ENCODE results near the gene RNF220. TPM values are rescaled to one million over a fixed set of nuclear protein-coding genes. Genes with fewer than 3 reads are reported as not detected.

RNF220 gene
- total RNA-seq, 4 donors from 2014 or later = 53.5 to 112 (median 61.9) TPM

- TF ChIP-seq CTCF (IDR thresholded peaks at IDR 0.05; ENCODE audit: low read depth) = no peak
These were observed 18.8 kb downstream of the RNF220 start for GRCh38 chr1:44423591-44424537.

GRCh38 chr1:44424747-44425146 is 19.7 kb downstream of the RNF220 start:
- TF ChIP-seq CTCF (IDR thresholded peaks at IDR 0.05; ENCODE audit: low read depth) = no peak

- TF ChIP-seq CTCF (IDR thresholded peaks at IDR 0.05; ENCODE audit: low read depth) = no peak
These were observed 20.5 kb downstream of the RNF220 start for GRCh38 chr1:44425341-44426082.

GRCh38 chr1:44431861-44432260 is 26.8 kb downstream of the RNF220 start:
- TF ChIP-seq CTCF (IDR thresholded peaks at IDR 0.05; ENCODE audit: low read depth) = no peak

GRCh38 chr1:44433209-44433608 is 28.2 kb downstream of the RNF220 start:
- no peak for TF ChIP-seq CTCF (IDR thresholded peaks at IDR 0.05; ENCODE audit: low read depth)

- no peak for TF ChIP-seq CTCF (IDR thresholded peaks at IDR 0.05; ENCODE audit: low read depth)
These were observed 31.5 kb downstream of the RNF220 start for GRCh38 chr1:44436401-44437106.
